Right renal cortex interstitium (tissue), 3 donors: ENCODE measurements around the gene CHIT1. TPM values are rescaled to one million over a fixed set of nuclear protein-coding genes. Genes with fewer than 3 reads are reported as not detected.

Source experiments
- DNase-seq, 3 donors: peaks; one replicate each; pipeline ENCODE4 v3.0.0-alpha.2; 2013; ENCODE audit warnings: low read depth in 3 of 3, low spot score in 2 of 3
- polyA plus RNA-seq, 3 donors: library from polyadenylated mRNA; unstranded; fragments of 120-200 nt; gene quantifications; one replicate each; pipeline ENCODE4 v1.2.1, GENCODE V29; 2013; ENCODE audit not compliant: insufficient read length in 3 of 3

CHIT1 gene
- polyA plus RNA-seq, 3 donors = 0.11 to 0.21 (median 0.15) TPM

DNA sequence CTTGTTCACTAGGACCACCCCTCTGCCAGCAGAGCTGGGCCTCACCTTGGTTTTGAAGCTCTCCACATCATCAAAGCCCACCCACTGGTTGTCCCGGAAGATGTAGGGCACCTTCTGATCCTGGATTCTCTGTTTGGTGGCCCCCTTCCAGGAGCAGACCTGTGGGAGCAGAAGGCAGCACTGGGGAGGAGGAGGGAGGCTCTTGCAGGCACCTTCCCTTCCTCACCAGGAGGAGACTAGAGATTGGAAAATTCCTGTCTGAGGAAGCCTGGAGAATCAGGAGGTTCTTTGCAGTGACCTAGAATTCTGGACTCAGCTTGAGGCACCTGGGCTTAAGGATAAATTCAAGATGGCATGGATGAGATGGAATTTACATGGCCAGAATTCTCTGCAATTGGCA lies 10.3 kb downstream of the CHIT1 start:
- no peak for DNase-seq

DNA sequence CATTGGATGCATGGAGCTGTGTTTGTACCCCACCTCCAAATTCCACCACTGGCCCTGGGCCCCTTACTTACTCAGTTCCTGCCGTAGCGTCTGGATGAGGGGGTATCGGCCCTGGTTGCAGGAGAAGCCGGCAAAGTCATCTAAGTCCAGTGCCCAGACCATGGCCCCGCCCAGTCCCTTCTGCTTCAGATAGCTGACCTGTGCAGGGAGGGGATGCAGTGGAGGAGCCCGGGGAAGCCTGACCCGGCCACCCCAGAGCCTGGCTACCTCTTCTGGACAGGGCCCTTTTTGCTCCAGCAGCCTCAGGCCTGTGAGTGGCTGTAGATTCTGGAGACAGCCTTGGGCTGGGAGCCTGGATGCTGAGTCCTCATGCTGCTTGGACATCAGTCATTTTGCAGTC lies 11.8 kb downstream of the CHIT1 start:
- DNase-seq = no peak

- DNase-seq = no peak
These were observed 12.3 kb downstream of the CHIT1 start for GRCh38 chr1:203217139-203217655.

GRCh38 chr1:203216274-203217138 lies 13.0 kb downstream of the CHIT1 start:
- DNase-seq = peak; percentile 64 to 75 (median 73)

GRCh38 chr1:203215573-203215972 lies 13.9 kb downstream of the CHIT1 start:
- DNase-seq = no peak

- no peak for DNase-seq
These were observed 14.6 kb downstream of the CHIT1 start for GRCh38 chr1:203214871-203215270.

GRCh38 chr1:203213126-203213525 lies 16.3 kb downstream of the CHIT1 start:
- DNase-seq = no peak

DNA sequence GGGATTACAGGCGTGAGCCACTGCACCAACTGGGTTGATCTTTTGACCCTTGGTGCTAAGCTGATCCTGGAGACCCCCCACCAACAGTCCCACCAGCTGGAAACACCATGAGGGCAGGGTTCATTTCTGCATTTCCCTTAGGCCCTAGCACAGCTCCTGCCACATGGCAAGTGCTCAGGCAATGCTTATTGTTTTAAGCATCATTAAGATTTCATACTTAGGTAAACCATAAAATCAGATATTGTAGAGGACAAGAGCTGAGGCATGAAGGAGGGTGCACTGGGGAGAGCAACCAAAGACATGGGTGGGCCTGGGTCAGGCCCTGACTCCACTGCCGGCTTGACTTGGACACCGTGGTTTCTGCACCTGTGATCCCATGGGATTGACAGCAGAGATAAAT lies 17.7 kb downstream of the CHIT1 start:
- no peak for DNase-seq

GRCh38 chr1:203210988-203211387 lies 18.5 kb downstream of the CHIT1 start:
- DNase-seq = no peak

DNA sequence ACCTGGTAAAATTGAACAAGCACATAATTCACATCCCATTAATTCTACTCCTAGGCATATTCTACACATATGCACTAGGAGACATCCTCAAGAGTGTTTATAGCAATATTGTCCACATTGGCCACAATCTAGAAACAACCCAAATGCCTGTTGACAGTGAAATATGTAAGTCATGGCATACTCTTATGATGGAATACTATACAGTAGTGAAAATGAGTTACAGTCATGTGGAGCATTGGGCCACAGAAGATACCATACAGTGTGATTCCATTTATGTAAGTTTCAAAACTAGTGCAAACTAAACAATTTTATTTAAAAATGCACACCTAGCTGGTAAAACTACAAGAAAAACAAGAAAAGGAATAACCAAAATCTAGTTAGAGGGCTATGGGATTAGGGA lies 19.1 kb downstream of the CHIT1 start:
- no peak for DNase-seq

DNA sequence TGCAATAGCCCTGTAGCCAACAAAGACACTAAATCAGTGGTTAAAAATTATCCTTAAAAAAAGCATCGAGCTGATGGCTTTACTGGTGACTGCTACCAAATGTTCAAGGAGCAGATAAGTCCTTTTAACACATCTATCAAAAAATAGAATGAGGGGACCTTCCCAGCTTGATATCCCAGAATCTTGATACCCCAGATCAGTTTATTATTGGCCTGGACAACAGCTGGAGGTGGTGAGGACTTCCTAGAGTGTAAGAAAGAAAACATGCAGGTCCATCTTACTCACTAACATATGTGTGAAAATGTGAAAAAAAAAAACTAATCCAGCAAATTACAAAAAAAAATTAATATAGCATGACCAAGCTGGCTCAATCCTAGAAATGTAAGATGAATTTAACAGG lies 21.3 kb downstream of the CHIT1 start:
- DNase-seq = no peak

DNA sequence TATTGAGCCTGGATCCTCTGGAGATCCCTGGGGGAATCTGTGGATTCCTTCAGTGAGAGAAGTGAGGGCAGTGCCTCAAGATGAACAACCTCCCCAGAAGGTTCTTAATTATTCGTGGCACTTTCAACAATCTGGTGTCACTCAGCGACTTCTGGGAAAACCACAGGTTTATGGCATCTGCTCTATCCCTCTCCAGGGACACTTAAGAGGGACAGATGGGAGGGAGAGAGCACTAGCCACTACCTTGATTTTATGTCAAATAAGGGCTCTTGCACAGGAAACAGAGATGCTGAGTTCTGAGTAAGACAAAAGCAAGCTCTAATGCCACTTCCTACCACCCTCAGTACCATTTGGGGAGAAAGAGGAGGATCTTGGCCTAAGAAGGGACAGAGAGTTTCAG lies 21.7 kb downstream of the CHIT1 start:
- DNase-seq = no peak

- DNase-seq = no peak
These were observed 23.3 kb downstream of the CHIT1 start for GRCh38 chr1:203206129-203206687.

GRCh38 chr1:203204756-203205155 lies 24.7 kb downstream of the CHIT1 start:
- DNase-seq = no peak

DNA sequence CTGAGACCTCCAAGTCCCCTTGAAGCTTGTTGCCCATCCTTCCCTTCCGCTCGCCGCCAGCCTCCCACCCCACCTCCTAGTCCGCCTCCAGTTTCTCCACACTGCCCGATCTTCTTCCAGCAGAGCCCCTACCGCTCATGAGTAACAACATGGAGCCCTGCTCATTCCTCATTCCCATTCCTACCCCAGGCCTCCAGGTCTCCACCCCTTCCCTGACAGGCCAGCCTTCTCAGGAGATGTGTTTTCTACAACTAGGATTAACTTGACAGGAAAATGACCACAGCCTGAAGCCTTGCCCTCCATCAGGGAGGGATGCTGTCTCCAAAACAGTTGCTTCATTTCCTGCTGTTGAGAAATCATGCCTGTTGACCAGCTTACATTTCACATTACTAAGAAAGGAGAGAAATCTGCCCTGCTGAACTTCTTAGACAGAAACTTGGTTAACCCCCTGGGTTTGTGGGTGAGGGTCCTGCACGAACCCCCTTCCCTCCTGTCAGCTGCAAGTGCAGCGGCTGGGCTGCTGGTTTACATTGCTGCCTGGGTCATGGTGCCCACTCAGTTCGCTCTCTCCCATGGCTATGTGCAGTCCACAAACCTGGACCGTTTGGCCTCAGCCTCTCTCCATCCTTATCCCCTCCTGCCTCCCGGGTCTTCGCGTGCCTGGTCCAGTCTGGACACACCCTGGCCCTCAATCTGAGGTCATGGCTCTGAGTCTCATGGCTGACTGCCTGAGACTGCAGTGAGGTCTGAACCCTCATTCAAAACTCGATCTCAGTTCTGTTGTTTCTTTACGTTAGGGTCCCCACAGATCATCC lies 26.8 kb downstream of the CHIT1 start:
- no peak for DNase-seq

DNA sequence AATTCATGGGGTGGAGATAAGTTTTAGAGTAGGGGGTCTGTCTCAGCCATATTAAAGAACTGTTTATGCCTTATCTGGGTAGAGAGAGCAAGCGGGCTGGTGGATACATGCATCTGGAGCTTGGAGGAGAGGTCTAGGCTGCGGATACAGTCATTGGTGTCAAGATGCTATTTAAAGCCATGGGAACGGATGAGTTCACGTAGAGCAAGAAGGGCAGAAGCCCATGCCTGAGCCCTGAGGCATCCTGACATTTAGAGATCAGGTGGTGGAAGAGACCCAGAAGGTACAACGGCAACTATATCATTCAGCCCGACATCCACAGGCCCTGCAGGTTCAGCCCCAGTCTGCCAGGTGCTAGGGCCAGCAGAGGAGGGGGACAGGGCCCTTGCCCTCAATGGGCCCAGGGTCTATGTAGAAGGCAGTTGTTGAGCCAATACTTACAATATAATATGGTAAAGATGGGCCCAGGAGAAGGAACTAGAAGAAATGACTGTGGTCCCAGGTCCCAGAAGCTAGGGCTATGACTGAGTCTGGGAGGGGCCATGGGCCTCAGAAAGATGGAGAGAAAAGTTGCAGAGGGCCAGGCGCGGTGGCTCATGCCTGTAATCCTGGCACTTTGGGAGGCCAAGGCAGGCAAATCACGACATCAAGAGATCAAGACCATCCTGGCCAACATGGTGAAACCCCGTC lies 27.8 kb downstream of the CHIT1 start:
- no peak for DNase-seq

DNA sequence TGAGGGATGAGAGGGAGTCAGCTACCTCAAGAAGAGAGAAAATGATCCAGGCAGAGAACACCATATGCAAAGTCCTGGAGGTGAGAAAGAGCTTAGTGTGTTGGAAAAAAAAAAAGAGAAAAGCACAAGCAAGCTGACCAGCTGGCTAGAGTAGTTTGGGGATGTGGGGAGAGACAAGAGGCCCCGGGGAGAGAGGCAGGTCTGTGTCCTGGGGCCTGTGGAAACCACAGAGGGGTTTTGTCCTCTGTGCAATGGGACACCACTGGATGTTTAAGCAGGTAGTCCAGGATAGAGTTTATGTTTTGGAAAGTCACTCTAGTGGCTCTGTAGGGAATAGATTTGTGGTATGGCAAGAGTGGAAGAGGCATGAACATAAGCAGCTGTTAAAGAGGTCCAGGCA lies 28.6 kb downstream of the CHIT1 start:
- no peak for DNase-seq

- no peak for DNase-seq
These were observed 29.5 kb downstream of the CHIT1 start for GRCh38 chr1:203199816-203200571.

DNA sequence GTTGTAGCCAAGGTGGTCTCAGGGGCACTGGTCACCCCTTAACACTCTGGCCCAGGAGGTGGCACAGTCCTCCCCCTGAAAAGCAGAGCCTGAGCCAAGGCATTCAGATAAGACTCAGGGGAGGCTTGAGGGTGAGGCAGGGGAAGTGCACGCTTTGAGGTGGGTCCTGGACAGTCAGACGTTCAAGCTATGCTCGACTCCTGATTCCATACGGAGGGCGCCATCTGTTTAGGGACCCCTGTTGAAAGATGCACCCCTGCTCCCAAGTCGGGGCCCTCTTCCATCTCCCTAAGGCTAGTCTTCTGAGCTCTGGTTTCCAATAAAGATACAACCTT lies 30.0 kb downstream of the CHIT1 start:
- no peak for DNase-seq

DNA sequence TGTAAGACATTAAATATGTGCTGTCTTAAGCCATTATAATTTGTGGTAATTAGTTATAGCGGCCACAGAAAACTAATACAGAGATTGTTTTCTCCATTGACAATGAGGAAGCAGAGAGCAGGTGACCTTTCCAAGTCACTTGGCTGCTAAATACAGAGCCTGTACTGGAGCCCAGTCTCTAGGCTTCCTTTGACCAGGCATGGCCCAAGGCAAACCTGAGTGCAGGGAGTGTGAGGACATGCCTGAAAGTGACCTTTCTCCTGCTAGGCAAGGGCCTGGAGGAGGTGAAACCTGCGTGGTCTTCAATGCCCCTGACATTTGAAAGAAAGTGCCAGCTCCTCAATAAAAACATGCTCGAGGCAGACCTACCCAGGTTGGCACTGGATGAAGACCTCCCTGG lies 30.5 kb downstream of the CHIT1 start:
- DNase-seq = no peak
